Ovary (tissue), 9 donors: ENCODE results near the gene BAHCC1. TPM values are rescaled to one million over a fixed set of nuclear protein-coding genes. Genes with fewer than 3 reads are reported as not detected.

Experiments used
- DNase-seq, 5 donors: peaks; one replicate each; pipeline ENCODE4 v3.0.0-alpha.2; 2019 to 2020
- H3K27ac ChIP-seq, 2 donors: fragments of 200-600 bp; one replicate each; pipeline versions ENCODE4 v1.5.1 to v1.8.0; 2019 to 2022
- H3K27me3 ChIP-seq: fragments of 200-600 bp; one replicate; pipeline ENCODE4 v1.8.0; 2022
- H3K36me3 ChIP-seq: fragments of 200-600 bp; sonication (generic); one replicate; pipeline ENCODE4 v1.5.1; 2019
- H3K4me1 ChIP-seq: one replicate; pipeline ENCODE4 v1.8.1; 2013; ENCODE audit warnings: mild to moderate bottlenecking, moderate library complexity; ENCODE audit not compliant: insufficient read depth
- H3K4me3 ChIP-seq: fragments of 200-600 bp; sonication (generic); one replicate; pipeline ENCODE4 v1.5.1; 2017
- H3K9me3 ChIP-seq, 2 donors: fragments of 200-600 bp in 1 of 2; sonication (generic) in 1 of 2; one replicate each; pipeline versions ENCODE4 v1.5.1 to v1.8.1; 2013 to 2019; ENCODE audit warnings: mild to moderate bottlenecking in 1 of 2, moderate library complexity in 1 of 2
- CTCF ChIP-seq, 3 donors: fragments of 450-650 bp in 2 of 3; fragments of 200-600 bp in 1 of 3; IDR thresholded peaks; one replicate each; pipeline versions ENCODE4 v1.5.1 to v1.8.0; 2016 to 2022; ENCODE audit warnings: antibody characterized with exemption in 3 of 3, mild to moderate bottlenecking in 1 of 3
- EP300 ChIP-seq: sonication (generic); formaldehyde crosslinking; IDR thresholded peaks from one replicate; pipeline ENCODE4 v1.6.1; 2017; ENCODE audit warnings: antibody characterized with exemption
- POLR2A ChIP-seq: fragments of 450-650 bp; IDR thresholded peaks from one replicate; pipeline ENCODE4 v1.6.1; 2017; ENCODE audit warnings: antibody characterized with exemption, mild to moderate bottlenecking, moderate library complexity
- WGBS, 3 donors: extraction: QIAGEN DNeasy Blood & Tissue Kit in 1 of 3; methylation state at CpG; one replicate each; pipeline versions ENCODE4 v1.1.5 to v1.1.7; 2013 to 2017; 5-methylcytosine and 5-hydroxymethylcytosine counted together
- intact Hi-C, 4 donors: fragments of 100-400 bp; cut with DNase I; formaldehyde crosslinking; loops; one replicate each; pipeline versions ENCODE4 v1.11.0 to v1.15.1; 2022 to 2023
- polyA plus RNA-seq, 2 donors: library from polyadenylated mRNA; stranded (reverse); fragments of 200-250 nt in 1 of 2; fragments of 350-450 nt in 1 of 2; fragmentation: Illumina TruSeq in 1 of 2; extraction: RNeasy Lipid Tissue Mini Kit (QIAGEN cat#74804) in 1 of 2; gene quantifications; one replicate each; pipeline ENCODE4 v1.2.3, GENCODE V29; 2013 to 2014
- total RNA-seq, 7 donors: library from RNA; depleted of rRNA in 2 of 7; stranded (reverse); fragments of >200 nt in 2 of 7; fragmentation: NEBNext Ultra II Directional in 3 of 7; extraction: Animal tissue kit (Norgen Biotek cat#: 25700) in 3 of 7; gene quantifications; one replicate each; pipeline versions ENCODE4 v1.1.0 to v1.2.4, GENCODE V29; 2016 to 2023
- donor health status: DM: no; HTN: no; CAD: no; lungs with moderate emphysema.
- donor health status: DM: no; HTN: no; CAD: no.
- donor health status: Bipolar disorder and iron deficiency.
- donor health status: DM: yes; HTN: yes; CAD: no.
- donor health status: DM: no; HTN: no; CAD: no.
- donor health status: DM: yes; HTN: yes; CAD: no.

BAHCC1 gene
- total and polyA plus RNA-seq, 9 donors, result 1.9 to 31.9 (median 18.4) TPM

- Histone ChIP-seq H3K27ac (no peak overlapping the region), H3K27me3 (no peaks in the 10 kb centered on the region), H3K4me1 (peaks cover 2% of the 10 kb centered on the region), H3K36me3 (no peaks in the 10 kb centered on the region), H3K4me3 (no peak overlapping the region), H3K9me3 (no peaks in the 10 kb centered on the region)
- no peak for DNase-seq
- WGBS, 3 donors, result 88 to 96% (median 92%) methylated on average over 27 to 30 of the region's 30 CpGs
- intact Hi-C loops, result no loop called here
- no peak for TF ChIP-seq POLR2A
- TF ChIP-seq CTCF (IDR thresholded peaks at IDR 0.05), result no peak
- no peak for TF ChIP-seq EP300
Observed at GRCh38 chr17:81413497-81414135, 18.4 kb downstream of the BAHCC1 start.

- Histone ChIP-seq H3K36me3 (no peaks in the 10 kb centered on the region), H3K27ac (no peak overlapping the region), H3K9me3 (no peaks in the 10 kb centered on the region), H3K4me3 (no peak overlapping the region), H3K27me3 (no peaks in the 10 kb centered on the region), H3K4me1 (peaks cover 6% of the 10 kb centered on the region)
- intact Hi-C loops, result no loop called here
- DNase-seq, result no peak
- TF ChIP-seq POLR2A (no peak), EP300 (no peak), CTCF (IDR thresholded peaks at IDR 0.05) (no peak)
- 89 to 91% (median 90%) methylated on average over 41 of the region's 41 CpGs for WGBS, 3 donors
Observed at GRCh38 chr17:81414756-81415516, 19.7 kb downstream of the BAHCC1 start.

GRCh38 chr17:81415681-81416080 is 20.4 kb downstream of the BAHCC1 start:
- no peak for DNase-seq
- Histone ChIP-seq H3K4me1 (peaks cover 13% of the 10 kb centered on the region), H3K9me3 (no peaks in the 10 kb centered on the region), H3K27me3 (no peaks in the 10 kb centered on the region), H3K4me3 (no peak overlapping the region), H3K36me3 (no peaks in the 10 kb centered on the region), H3K27ac (no peak overlapping the region)
- WGBS, 3 donors, result 93 to 98% (median 96%) methylated on average over 15 of the region's 15 CpGs
- intact Hi-C loops, result no loop called here
- no peak for TF ChIP-seq EP300
- TF ChIP-seq POLR2A, result no peak
- TF ChIP-seq CTCF (IDR thresholded peaks at IDR 0.05), result no peak

GRCh38 chr17:81416612-81417011 is 21.4 kb downstream of the BAHCC1 start:
- Histone ChIP-seq H3K36me3 (no peaks in the 10 kb centered on the region), H3K27me3 (no peaks in the 10 kb centered on the region), H3K4me1 (peaks cover 22% of the 10 kb centered on the region), H3K9me3 (no peaks in the 10 kb centered on the region), H3K4me3 (no peak overlapping the region), H3K27ac (peak overlapping the region; percentile 9 to 52)
- TF ChIP-seq EP300, result no peak
- no peak for TF ChIP-seq POLR2A
- TF ChIP-seq CTCF (IDR thresholded peaks at IDR 0.05), result no peak
- 78 to 93% (median 87%) methylated on average over 10 of the region's 10 CpGs for WGBS, 3 donors
- intact Hi-C loops, result no loop called here
- no peak for DNase-seq
